GM18508 (cell line): ENCODE results near the gene MTCH1.

ENCODE experiments used
- ATAC-seq: cut with Tn5 transposase; IDR thresholded peaks from one replicate; pipeline ENCODE4 v1.9.1; 2021; ENCODE audit warnings: moderate number of reproducible peaks; ENCODE audit not compliant: insufficient read depth, unreplicated experiment

The MTCH1 gene

GRCh38 chr6:36930483-36930882 is 55.5 kb downstream of the MTCH1 start:
- no peak for ATAC-seq

GRCh38 chr6:36929607-36930006 is 56.4 kb downstream of the MTCH1 start:
- no peak for ATAC-seq

GRCh38 chr6:36929152-36929551 is 56.8 kb downstream of the MTCH1 start:
- no peak for ATAC-seq

- no peak for ATAC-seq
These were observed 57.5 kb downstream of the MTCH1 start for GRCh38 chr6:36928547-36928918.

- ATAC-seq, result no peak
These were observed 58.1 kb downstream of the MTCH1 start for GRCh38 chr6:36927691-36928546.

- ATAC-seq, result no peak
These were observed 59.1 kb downstream of the MTCH1 start for GRCh38 chr6:36926708-36927513.

- no peak for ATAC-seq
These were observed 60.2 kb downstream of the MTCH1 start for GRCh38 chr6:36925809-36926208.

GRCh38 chr6:36924778-36925374 is 61.1 kb downstream of the MTCH1 start:
- ATAC-seq, result no peak

- no peak for ATAC-seq
These were observed 61.9 kb downstream of the MTCH1 start for GRCh38 chr6:36924131-36924530.

- ATAC-seq, result no peak
These were observed 65.5 kb downstream of the MTCH1 start for GRCh38 chr6:36920546-36920945.

GRCh38 chr6:36920049-36920448 is 65.9 kb downstream of the MTCH1 start:
- ATAC-seq, result no peak
